Hair follicle dermal papilla cell (primary cell): ENCODE measurements around the gene BANP. TPM values are rescaled to one million over a fixed set of nuclear protein-coding genes. Genes with fewer than 3 reads are reported as not detected.

Experiments used
- small RNA-seq: library from RNA; depleted of rRNA; stranded (forward); fragments of <200 nt; gene quantifications from one replicate; pipeline ENCODE3, GENCODE V24; 2012
- total RNA-seq: library from RNA; depleted of rRNA; stranded (reverse); fragments of >200 nt; gene quantifications from 2 replicates; pipeline ENCODE4 v1.2.3, GENCODE V29; 2012

Gene BANP, protein sequence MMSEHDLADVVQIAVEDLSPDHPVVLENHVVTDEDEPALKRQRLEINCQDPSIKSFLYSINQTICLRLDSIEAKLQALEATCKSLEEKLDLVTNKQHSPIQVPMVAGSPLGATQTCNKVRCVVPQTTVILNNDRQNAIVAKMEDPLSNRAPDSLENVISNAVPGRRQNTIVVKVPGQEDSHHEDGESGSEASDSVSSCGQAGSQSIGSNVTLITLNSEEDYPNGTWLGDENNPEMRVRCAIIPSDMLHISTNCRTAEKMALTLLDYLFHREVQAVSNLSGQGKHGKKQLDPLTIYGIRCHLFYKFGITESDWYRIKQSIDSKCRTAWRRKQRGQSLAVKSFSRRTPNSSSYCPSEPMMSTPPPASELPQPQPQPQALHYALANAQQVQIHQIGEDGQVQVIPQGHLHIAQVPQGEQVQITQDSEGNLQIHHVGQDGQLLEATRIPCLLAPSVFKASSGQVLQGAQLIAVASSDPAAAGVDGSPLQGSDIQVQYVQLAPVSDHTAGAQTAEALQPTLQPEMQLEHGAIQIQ
- total RNA-seq = 20.2 and 26.6 TPM in 2 replicates

DNA sequence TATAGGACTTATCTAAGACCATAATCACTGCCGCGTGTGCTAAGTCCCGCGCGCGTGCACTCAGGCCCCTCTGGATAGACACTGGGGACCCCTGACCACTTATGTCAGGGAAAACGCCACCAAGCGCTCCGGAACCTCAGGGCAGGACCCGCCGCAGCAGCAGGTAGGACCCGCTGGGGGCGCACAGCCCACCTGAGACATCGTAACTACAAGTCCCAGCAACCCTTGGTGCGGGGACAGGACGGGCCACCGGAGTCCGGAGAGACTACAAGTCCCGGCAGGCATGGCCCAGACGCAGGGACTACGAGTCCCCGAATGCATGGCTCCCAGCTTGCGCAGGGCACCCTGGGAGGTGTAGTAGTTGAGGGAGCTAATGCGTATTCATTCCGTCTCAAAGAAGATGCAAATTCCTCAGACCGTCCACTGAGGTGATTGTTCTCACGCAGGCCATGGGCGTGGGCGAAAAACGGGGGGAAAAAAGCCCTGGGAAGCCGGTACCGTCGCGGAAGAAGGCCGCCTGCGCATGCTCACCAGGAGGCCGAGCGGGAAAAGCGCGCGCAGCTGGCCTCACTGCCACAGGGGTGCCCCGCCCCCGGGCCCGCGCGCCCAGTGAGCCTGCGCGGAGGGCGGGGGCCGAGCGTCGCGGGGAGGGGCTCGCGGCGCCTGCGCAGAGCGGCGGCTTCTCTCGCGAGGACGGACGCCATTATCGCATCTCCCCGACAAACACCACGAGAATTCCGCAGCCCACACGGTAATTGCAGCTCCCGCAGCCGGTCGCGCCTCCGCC is at the start of gene BANP:
Gene BANP (plus strand): TSS at position 670 of the 787 bp plus-strand sequence. CDS start 23,682 bp downstream, outside the sequence.

DNA sequence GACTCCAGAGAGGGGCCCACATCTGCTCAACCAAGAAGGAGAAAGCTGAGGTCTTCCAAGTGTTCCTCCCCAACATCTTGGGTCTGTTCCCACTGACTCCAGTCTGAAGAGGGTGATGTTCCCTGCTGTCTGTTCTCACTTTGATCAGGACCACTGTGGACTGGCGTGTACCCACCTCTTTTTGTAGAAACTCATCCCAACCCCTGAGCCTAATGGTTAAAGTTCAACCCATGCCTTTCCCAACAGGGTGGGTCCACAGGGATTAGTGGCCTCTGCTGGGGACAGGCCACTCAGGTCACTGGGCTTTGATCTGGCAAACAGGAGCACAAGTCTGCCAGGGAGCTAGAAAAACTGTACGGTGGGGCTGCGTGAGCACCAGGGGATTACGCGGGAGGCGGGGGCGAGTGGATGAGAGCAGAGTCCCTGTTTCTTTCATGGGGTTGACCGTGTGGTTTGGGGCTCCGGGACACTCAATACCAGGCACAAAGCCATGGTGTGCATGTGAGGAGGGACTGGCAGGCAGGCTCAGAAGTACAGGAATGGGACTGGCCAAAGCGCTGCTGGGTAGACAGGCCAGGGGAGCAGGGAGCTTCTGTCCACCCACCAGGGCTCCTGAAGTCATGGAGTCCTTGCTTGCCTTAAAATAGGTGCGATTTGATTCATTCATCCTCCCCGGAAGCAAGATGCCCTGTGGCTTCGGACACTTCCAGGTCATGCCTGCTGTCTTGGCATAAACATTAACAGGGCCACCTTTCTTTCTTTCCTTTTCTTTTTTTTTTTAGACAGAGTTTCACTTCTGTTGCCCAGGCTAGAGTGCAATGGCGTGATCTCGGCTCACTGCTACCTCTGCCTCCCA is 14.6 kb upstream of the BANP start, which contains the start of gene CA5A:
Gene CA5A (minus strand): TSS at position 155 of the 856 bp plus-strand sequence. CDS start 79 bp downstream, at position 76.

Small RNA genes lying within 50 kb of the gene (small RNA-seq; reads per million reads assigned to genes)
- gene AC127455.1 = not detected

Other genes with a start within 250 kb of the BANP start
- gene KLHDC4, start 185.4 kb upstream of the BANP start, total RNA-seq = 12.6 and 14.9 TPM in 2 replicates
- gene SLC7A5, start 81.9 kb upstream of the BANP start, total RNA-seq = 34.9 and 37.8 TPM in 2 replicates
- not detected in 2 replicates for gene CA5A, start 14.9 kb upstream of the BANP start, total RNA-seq